ENCODE measurements around the gene EPB41L4A. TPM values are rescaled to one million over a fixed set of nuclear protein-coding genes. Genes with fewer than 3 reads are reported as not detected.

EPB41L4A gene
- total and polyA plus RNA-seq, 12 donors, result 6.2 to 28.4 (median 17.5) TPM

- Histone ChIP-seq H3K36me3 (no peaks in the 10 kb centered on the region), H3K4me1 (peaks cover 7 to 93% (median 49%) of the 10 kb centered on the region in 9 donors), H3K27me3 (no peaks in the 10 kb centered on the region), H3K27ac (peak overlapping the region in 2 of 10 donors; percentile 13 to 30), H3K9me3 (no peaks in the 10 kb centered on the region), H3K4me3 (peak overlapping the region in 1 of 10 donors; percentile 3)
- TF ChIP-seq CTCF (IDR thresholded peaks at IDR 0.05), result no peak
- DNase-seq, result no peak
- peak in 3 of 8 donors; percentile 16 to 48 (median 30) for ATAC-seq
- 15 to 20% methylated on average over 5 of the region's 5 CpGs for WGBS, 2 donors
- intact Hi-C loops (cut with DNase I), result loop anchor here in 2 of 10 donors (5.0 to 10.0 kb wide), 2 partner anchors 81 to 84 kb away; partner anchors contain the start of gene EPB41L4A (in 2 of the 2)
Observed at GRCh38 chr5:112333331-112333781, 85.7 kb downstream of the EPB41L4A start.

GRCh38 chr5:112331892-112332291 is 87.2 kb downstream of the EPB41L4A start:
- no peak for DNase-seq
- TF ChIP-seq CTCF (IDR thresholded peaks at IDR 0.05), result no peak
- intact Hi-C loops (cut with DNase I), result loop anchor here in 2 of 10 donors (5.0 to 10.0 kb wide), 2 partner anchors 83 to 85 kb away; partner anchors contain the start of gene EPB41L4A (in 2 of the 2)
- no peaks in the 10 kb centered on the region for H3K27me3 ChIP-seq
- no peak overlapping the region for H3K4me3 ChIP-seq
- no peaks in the 10 kb centered on the region for H3K9me3 ChIP-seq
- peak in 3 of 8 donors; percentile 10 to 28 (median 23) for ATAC-seq
- 56 to 80% methylated on average over 2 of the region's 2 CpGs for WGBS, 2 donors
- H3K36me3 ChIP-seq, result no peaks in the 10 kb centered on the region
- peaks cover 7 to 79% (median 49%) of the 10 kb centered on the region in 9 donors for H3K4me1 ChIP-seq
- H3K27ac ChIP-seq, result peak overlapping the region in 3 of 10 donors; percentile 1 to 52 (median 12)

GRCh38 chr5:112329419-112330090 is 89.5 kb downstream of the EPB41L4A start:
- no peaks in the 10 kb centered on the region for H3K36me3 ChIP-seq
- ATAC-seq, result peak in 7 of 8 donors; percentile 13 to 44 (median 40)
- H3K27ac ChIP-seq, result peak overlapping the region in 3 of 10 donors; percentile 13 to 46 (median 21)
- peaks cover 3 to 62% (median 44%) of the 10 kb centered on the region in 9 donors for H3K4me1 ChIP-seq
- DNase-seq, result no peak
- 38 to 53% methylated on average over 5 of the region's 5 CpGs for WGBS, 2 donors
- H3K9me3 ChIP-seq, result no peaks in the 10 kb centered on the region
- H3K4me3 ChIP-seq, result no peak overlapping the region
- no peak for TF ChIP-seq CTCF (IDR thresholded peaks at IDR 0.05)
- no peaks in the 10 kb centered on the region for H3K27me3 ChIP-seq
- intact Hi-C loops (cut with DNase I), result loop anchor here in 2 of 10 donors (5.0 to 10.0 kb wide), 2 partner anchors 85 to 88 kb away; partner anchors contain the start of gene EPB41L4A (in 2 of the 2)

- H3K4me1 ChIP-seq, result peaks cover 0 to 25% (median 9%) of the 10 kb centered on the region in 9 donors
- H3K36me3 ChIP-seq, result no peaks in the 10 kb centered on the region
- intact Hi-C loops (cut with DNase I), result no loop called here
- no peaks in the 10 kb centered on the region for H3K27me3 ChIP-seq
- no peak overlapping the region for H3K27ac ChIP-seq
- H3K9me3 ChIP-seq, result no peaks in the 10 kb centered on the region
- ATAC-seq (no peak), DNase-seq (no peak)
- H3K4me3 ChIP-seq, result no peak overlapping the region
- no peak for TF ChIP-seq CTCF (IDR thresholded peaks at IDR 0.05)
Observed at GRCh38 chr5:112323166-112323565, 95.9 kb downstream of the EPB41L4A start.

Data from heart right ventricle (tissue), 16 donors.